Prostate gland (tissue), 2 donors: Measurements from ENCODE around the gene FBRSL1.

Source experiments
- CTCF ChIP-seq, 4 experiments: fragments of 200-600 bp in 2 of 4; fragments of 450-650 bp in 2 of 4; sonication (generic) in 2 of 4; IDR thresholded peaks; 1 replicate in 3 of 4; 2 replicates in 1 of 4; pipeline ENCODE4 v1.5.1; 2016 to 2019; ENCODE audit warnings: antibody characterized with exemption in 4 of 4, mild to moderate bottlenecking in 2 of 4, moderate library complexity in 2 of 4
- POLR2A ChIP-seq: fragments of 450-650 bp; IDR thresholded peaks from one replicate; pipeline ENCODE4 v1.6.1; 2016; ENCODE audit warnings: antibody characterized with exemption, mild to moderate bottlenecking
- POLR2AphosphoS5 ChIP-seq: sonication (generic); formaldehyde crosslinking; IDR thresholded peaks from one replicate; pipeline ENCODE4 v1.6.1; 2017; ENCODE audit warnings: antibody characterized with exemption

GRCh38 chr12:132452596-132453350, 37.2 kb upstream of the FBRSL1 start:
- TF ChIP-seq CTCF (IDR thresholded peaks at IDR 0.05) (no peak), POLR2A (no peak), POLR2AphosphoS5 (no peak)
